Immature natural killer cell (primary cell): ENCODE measurements around the gene CYP8B1. TPM values are rescaled to one million over a fixed set of nuclear protein-coding genes. Genes with fewer than 3 reads are reported as not detected.

Source experiments
- DNase-seq, 3 donors: peaks; one replicate each; pipeline ENCODE4 v3.0.0; 2022; ENCODE audit warnings: mixed read lengths in 1 of 3
- H3K27ac Mint-ChIP-seq, 6 donors: one replicate each; pipeline ENCODE4 v1.8.0; 2020; ENCODE audit warnings: mixed read lengths in 6 of 6, mild to moderate bottlenecking in 5 of 6, inconsistent platforms in 4 of 6, moderate library complexity in 3 of 6
- H3K27me3 Mint-ChIP-seq, 3 donors: one replicate each; pipeline ENCODE4 v1.8.0; 2020 to 2021; ENCODE audit warnings: low read depth in 3 of 3, mild to moderate bottlenecking in 3 of 3, mixed read lengths in 3 of 3, moderate library complexity in 3 of 3, inconsistent platforms in 1 of 3
- H3K36me3 Mint-ChIP-seq, 3 donors: one replicate each; pipeline ENCODE4 v1.8.0; 2020; ENCODE audit warnings: mixed read lengths in 3 of 3, inconsistent platforms in 2 of 3, mild to moderate bottlenecking in 2 of 3
- H3K4me1 Mint-ChIP-seq, 2 donors: one replicate each; pipeline ENCODE4 v1.8.0; 2020; ENCODE audit warnings: inconsistent platforms in 2 of 2, mild to moderate bottlenecking in 2 of 2, mixed read lengths in 2 of 2, moderate library complexity in 1 of 2
- H3K4me3 Mint-ChIP-seq, 5 donors: one replicate each; pipeline ENCODE4 v1.8.0; 2020; ENCODE audit warnings: mild to moderate bottlenecking in 5 of 5, mixed read lengths in 5 of 5, inconsistent platforms in 3 of 5, moderate library complexity in 3 of 5
- H3K9me3 Mint-ChIP-seq, 6 donors: one replicate each; pipeline ENCODE4 v1.8.0; 2020; ENCODE audit warnings: mild to moderate bottlenecking in 6 of 6, mixed read lengths in 6 of 6, inconsistent platforms in 4 of 6, moderate library complexity in 3 of 6
- polyA plus RNA-seq, 3 donors: library from polyadenylated mRNA; unstranded; fragments of 300-500 nt; fragmentation: Illumina TruSeq; gene quantifications; one replicate each; pipeline ENCODE4 v1.2.3, GENCODE V29; 2021

The CYP8B1 gene
- polyA plus RNA-seq, 3 donors from 2014 or later = not detected

GRCh38 chr3:42823351-42823750 is 52.3 kb downstream of the CYP8B1 start:
- no peaks in the 10 kb centered on the region for H3K36me3 Mint-ChIP-seq
- no peak overlapping the region for H3K4me3 Mint-ChIP-seq
- H3K27ac Mint-ChIP-seq = no peak overlapping the region
- H3K27me3 Mint-ChIP-seq = peaks cover 0 to 8% (median 4%) of the 10 kb centered on the region in 3 donors
- no peak for DNase-seq
- H3K4me1 Mint-ChIP-seq = no peaks in the 10 kb centered on the region
- no peaks in the 10 kb centered on the region for H3K9me3 Mint-ChIP-seq

- peaks cover 0 to 8% (median 4%) of the 10 kb centered on the region in 3 donors for H3K27me3 Mint-ChIP-seq
- no peak for DNase-seq
- H3K36me3 Mint-ChIP-seq = no peaks in the 10 kb centered on the region
- no peak overlapping the region for H3K4me3 Mint-ChIP-seq
- H3K9me3 Mint-ChIP-seq = no peaks in the 10 kb centered on the region
- no peaks in the 10 kb centered on the region for H3K4me1 Mint-ChIP-seq
- H3K27ac Mint-ChIP-seq = no peak overlapping the region
These were observed 52.9 kb downstream of the CYP8B1 start for GRCh38 chr3:42822828-42823227.

Other genes starting within 250 kb of the CYP8B1 start
- under 1 TPM in 2 of 3 donors, not detected in 1; 0.16 to 0.24 TPM for gene ZBTB47, start 222.2 kb downstream of the CYP8B1 start, polyA plus RNA-seq
- not detected for gene KLHL40, start 190.3 kb downstream of the CYP8B1 start, polyA plus RNA-seq
- not detected for gene HHATL, start 173.1 kb downstream of the CYP8B1 start, polyA plus RNA-seq
- 1 to 10 TPM in 1 of 3 donors, under 1 TPM in 1, not detected in 1; 0.61 to 1.1 TPM for gene CCDC13, start 102.6 kb downstream of the CYP8B1 start, polyA plus RNA-seq
- gene HIGD1A, start 71.4 kb downstream of the CYP8B1 start, polyA plus RNA-seq = 100 to 1,000 TPM; 111 to 204 (median 159) TPM
- under 1 TPM in 1 of 3 donors, not detected in 2; 0.18 TPM for gene ACKR2, start 66.4 kb downstream of the CYP8B1 start, polyA plus RNA-seq
- under 1 TPM in 1 of 3 donors, not detected in 2; 0.16 TPM for gene ZNF662, start 30.3 kb upstream of the CYP8B1 start, polyA plus RNA-seq
- not detected for gene GASK1A, start 103.4 kb upstream of the CYP8B1 start, polyA plus RNA-seq
- 10 to 100 TPM in 1 of 3 donors, 1 to 10 TPM in 2; 6.9 to 15.3 (median 8.5) TPM for gene POMGNT2, start 230.2 kb upstream of the CYP8B1 start, polyA plus RNA-seq